Amniotic stem cell (primary cell): ENCODE data around the gene BAZ2B.

Source experiments
- DNase-seq: peaks from one replicate; lab custom pipeline; 2025; lab: John Stamatoyannopoulos, UW

BAZ2B gene

DNA sequence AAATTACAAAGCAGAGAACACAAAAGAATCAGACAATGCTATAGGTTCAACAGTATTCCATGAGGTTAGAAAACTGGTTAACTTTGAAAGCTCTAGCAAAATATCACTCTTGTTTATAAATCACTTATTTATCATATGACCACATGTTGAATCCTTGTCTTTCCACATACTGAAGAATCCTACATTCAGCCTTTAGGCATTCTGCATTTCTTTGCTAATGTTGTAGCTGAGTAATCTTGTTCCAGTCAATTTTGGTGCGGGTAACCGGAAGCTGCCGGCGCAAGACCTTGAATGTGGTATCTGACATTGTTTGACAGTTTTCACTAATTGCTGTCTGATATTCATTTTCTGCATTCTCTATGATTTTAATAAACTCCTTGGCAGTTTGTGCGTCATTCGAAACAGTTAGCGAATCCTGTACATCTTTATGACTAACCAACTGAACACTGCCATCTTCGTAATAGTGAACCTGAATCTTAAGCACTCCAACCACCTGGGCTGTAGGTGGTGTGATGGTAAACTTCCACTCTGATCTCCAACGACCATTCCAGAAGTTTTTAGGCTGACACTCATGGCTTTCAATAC lies 154.1 kb downstream of the BAZ2B start:
- DNase-seq = no peak

- no peak for DNase-seq
These were observed 155.3 kb downstream of the BAZ2B start for GRCh38 chr2:159461076-159461475.

DNA sequence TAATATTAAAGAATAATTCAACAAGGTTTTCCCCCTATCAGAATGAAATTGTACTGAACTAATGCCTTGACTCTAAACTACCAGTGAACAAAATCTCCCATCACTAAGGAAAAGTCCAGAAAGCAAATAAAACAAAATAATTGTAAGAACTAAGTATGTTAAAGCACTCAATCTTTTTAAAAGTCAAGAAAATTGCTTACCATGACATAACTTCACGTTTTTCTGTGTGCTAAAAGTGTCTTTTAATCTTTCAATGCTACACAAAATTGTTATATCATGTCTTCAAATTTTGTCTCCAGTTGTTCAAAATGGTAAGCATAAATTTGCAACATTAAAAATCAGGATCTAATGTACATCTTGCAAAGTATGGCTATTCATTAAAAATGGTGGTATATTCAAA lies 156.1 kb downstream of the BAZ2B start:
- DNase-seq = no peak

- no peak for DNase-seq
These were observed 157.1 kb downstream of the BAZ2B start for GRCh38 chr2:159459279-159459678.

GRCh38 chr2:159457589-159457988 lies 158.8 kb downstream of the BAZ2B start:
- DNase-seq = no peak

DNA sequence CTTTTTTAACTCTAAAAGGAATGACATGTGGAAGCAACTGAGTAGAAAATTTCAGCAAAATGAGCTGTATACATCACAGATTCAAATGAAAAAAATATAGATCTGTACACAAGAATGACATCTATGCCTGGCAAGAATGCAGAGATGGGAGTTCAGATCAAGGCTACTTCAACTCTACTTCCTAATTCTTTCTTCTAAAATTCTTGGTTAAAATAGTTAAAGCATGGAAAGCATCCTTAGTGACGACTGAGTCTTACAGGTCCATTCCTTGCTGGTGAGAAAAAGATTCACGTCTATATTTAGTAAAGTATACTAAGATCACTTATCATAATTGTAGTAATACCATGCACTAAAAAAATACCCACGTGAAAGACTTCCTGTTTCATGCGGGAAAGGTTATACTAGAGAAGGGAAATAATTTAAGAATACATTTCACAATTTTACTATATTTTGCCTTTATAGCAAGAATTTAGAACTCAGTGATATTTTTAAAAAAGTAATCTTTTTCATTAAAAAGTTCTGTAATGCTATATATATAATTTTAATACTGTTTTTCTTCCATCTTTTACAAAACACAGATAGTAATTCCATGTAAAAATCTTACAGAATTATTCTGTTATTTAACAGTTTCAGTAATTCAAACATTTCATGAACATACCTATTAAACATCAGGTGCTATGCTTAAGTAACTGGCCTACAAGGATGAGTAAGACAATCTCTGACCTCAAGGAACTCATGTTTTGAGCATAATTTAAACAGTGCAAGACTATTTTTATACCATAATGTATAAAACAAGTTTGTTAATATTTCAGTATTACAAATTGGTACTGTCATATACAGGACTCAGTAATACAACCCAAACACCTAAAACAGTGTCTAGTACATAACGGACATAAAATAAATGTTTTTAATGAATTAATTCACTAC lies 159.6 kb downstream of the BAZ2B start:
- peak; percentile 14 for DNase-seq

GRCh38 chr2:159455330-159455918 lies 160.9 kb downstream of the BAZ2B start:
- DNase-seq = no peak

- DNase-seq = no peak
These were observed 162.2 kb downstream of the BAZ2B start for GRCh38 chr2:159454185-159454584.

GRCh38 chr2:159450180-159450579 lies 166.2 kb downstream of the BAZ2B start:
- no peak for DNase-seq

DNA sequence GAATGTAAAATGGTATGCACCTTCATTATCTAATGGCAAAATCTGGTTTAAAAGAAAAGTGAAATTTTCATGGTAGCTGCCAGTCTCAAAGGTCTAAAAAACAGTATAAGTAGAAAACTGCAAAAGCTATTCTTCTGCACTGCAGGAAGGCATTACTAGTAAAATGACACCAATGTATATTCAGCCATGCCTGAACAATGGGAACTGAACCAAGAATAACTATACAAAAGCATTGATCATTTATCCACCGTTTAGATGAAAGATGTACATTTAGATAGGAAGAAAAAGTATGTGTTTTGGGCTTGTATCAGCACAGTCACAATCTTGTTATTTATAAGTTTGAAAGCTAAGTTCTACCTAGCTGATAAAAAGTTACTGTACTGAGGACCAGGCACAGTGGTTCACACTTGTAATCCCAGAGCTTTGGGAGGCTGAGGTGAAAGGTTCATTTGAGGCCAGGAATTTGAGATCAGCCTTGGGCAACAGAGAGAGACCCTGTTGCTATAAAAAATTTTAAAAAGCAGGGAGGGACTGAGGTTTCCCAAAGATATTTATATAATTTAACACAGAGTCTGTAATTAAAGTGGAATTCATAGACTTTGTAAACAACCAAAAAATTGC lies 166.7 kb downstream of the BAZ2B start:
- DNase-seq = no peak

DNA sequence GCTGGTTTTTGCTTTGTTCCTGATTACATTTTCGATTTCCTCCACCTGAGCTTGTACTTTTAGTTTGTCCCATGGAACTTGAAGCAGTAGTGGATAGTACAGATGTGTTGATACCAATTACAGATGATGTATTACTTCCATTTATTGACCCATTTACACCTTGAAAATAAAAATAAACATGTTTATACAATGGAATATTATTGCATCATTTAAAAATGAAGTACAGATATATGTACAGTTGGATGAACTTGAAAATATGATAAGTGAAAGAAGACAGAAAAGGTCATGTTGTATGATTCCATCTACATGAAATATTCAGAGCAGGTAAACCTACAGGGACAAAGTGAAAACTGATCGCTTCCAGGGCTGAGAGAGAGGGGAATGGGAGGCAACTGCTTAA lies 169.5 kb downstream of the BAZ2B start:
- no peak for DNase-seq

DNA sequence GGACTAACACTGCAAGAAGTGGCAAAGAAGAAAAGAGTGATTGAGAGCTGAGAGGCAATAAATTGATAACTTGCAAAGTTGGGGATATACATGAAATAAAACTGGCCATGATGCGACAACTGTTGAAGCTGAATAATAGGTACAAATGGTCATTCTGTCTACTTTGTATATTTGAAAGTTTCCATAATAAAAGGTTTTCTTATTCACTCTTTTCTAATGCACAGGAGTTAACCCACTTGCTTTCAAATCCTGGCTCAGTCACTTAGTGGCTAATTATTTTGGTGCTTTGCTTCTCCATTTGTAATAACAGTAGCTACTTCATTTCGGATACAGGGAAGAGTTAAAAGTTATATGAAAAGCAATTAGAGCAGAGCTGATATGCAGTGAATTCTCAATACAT lies 170.1 kb downstream of the BAZ2B start:
- no peak for DNase-seq

GRCh38 chr2:159445307-159445706 lies 171.0 kb downstream of the BAZ2B start:
- DNase-seq = no peak

GRCh38 chr2:159444754-159445153 lies 171.6 kb downstream of the BAZ2B start:
- DNase-seq = no peak

GRCh38 chr2:159442159-159442852 lies 174.0 kb downstream of the BAZ2B start:
- no peak for DNase-seq

DNA sequence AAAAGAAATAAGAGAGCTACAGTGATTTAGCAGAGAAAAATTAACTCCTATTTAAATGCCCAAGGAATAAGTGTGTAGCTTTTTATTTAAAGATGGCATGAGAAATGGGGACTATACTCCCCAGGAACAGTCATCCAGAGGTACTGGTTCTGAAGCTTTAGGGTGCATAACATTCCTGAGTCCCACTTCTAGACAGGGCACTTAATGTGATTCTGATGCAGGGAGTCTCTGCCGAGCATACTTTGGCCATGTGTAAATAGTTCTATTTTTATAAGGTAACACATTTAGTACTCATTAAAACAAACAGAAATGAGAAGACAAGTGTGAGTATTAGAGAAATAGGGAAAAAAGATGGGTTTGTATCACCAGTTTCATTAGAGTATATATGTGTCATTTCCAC lies 175.2 kb downstream of the BAZ2B start:
- DNase-seq = no peak

GRCh38 chr2:159439421-159439820 lies 176.9 kb downstream of the BAZ2B start:
- DNase-seq = no peak

- no peak for DNase-seq
These were observed 177.5 kb downstream of the BAZ2B start for GRCh38 chr2:159438720-159439353.

DNA sequence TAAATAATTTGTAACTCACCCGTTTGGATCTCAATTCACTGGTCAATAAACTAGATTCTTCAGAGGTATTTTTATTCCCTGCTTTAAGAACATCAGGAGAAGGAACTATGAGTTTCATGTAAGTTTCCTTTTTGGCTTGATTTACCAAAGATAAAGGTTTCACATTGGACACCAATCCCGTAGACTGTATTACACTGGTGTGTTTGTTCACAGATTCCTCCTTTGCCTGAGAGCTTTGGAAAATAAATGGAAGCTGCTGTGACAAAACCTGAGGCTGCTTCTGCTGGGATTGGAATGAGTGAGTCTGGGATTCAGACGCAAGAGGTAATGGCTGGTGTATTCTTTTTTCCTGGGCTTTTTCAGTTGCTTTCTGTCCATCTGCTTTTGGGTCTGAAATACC lies 178.1 kb downstream of the BAZ2B start:
- no peak for DNase-seq

DNA sequence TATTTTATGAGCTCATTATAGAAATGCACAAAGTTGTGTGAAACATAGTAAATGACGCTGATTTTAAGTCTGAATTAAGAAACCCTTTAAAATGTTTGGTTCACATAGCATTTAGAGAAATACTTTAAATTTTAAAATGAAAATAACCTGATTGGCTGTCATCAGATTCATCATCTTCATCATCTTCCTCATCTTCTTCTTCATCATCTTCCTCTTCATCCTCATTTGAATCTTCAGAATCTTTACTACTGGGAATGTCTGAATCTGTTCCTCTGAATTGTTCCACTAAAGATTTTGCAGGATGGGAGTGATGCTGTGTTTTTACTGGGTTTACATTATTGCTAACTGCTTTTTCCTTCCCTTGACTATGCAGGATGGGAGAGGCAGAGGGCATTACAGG lies 183.7 kb downstream of the BAZ2B start:
- no peak for DNase-seq

- DNase-seq = no peak
These were observed 189.3 kb downstream of the BAZ2B start for GRCh38 chr2:159427048-159427447.

- no peak for DNase-seq
These were observed 196.9 kb downstream of the BAZ2B start for GRCh38 chr2:159419403-159419802.
